H9 (cell line): ENCODE measurements around the gene PRSS22. TPM values are rescaled to one million over a fixed set of nuclear protein-coding genes. Genes with fewer than 3 reads are reported as not detected.

Experiments
- DNase-seq: peaks from one replicate; pipeline ENCODE4 v3.0.0-alpha.2; 2017
- H2AFZ ChIP-seq: one replicate; pipeline ENCODE4 v1.6.1; 2013; ENCODE audit warnings: mild to moderate bottlenecking, low read length, control low read depth, moderate library complexity
- H2AK5ac ChIP-seq: 2 replicates; pipeline ENCODE4 v1.6.1; 2013; ENCODE audit warnings: low read length, control low read depth, mixed read lengths; ENCODE audit not compliant: insufficient read length
- H2BK120ac ChIP-seq: one replicate; pipeline ENCODE4 v1.6.1; 2013; ENCODE audit warnings: low read depth, mild to moderate bottlenecking, low read length, control low read depth, inconsistent platforms; ENCODE audit not compliant: poor library complexity, severe bottlenecking
- H2BK12ac ChIP-seq: 2 replicates; pipeline ENCODE4 v1.6.1; 2013; ENCODE audit warnings: low read length, control low read depth, mixed read lengths, low read depth; ENCODE audit not compliant: insufficient read length
- H2BK15ac ChIP-seq: 2 replicates; pipeline ENCODE4 v1.6.1; 2013; ENCODE audit warnings: low read depth, low read length, control low read depth
- H2BK20ac ChIP-seq: one replicate; pipeline ENCODE4 v1.6.1; 2013; ENCODE audit warnings: low read depth, mild to moderate bottlenecking, low read length, control low read depth, inconsistent platforms; ENCODE audit not compliant: poor library complexity, severe bottlenecking
- H2BK5ac ChIP-seq: 2 replicates; pipeline ENCODE4 v1.6.1; 2013; ENCODE audit warnings: low read length, control low read depth, mixed read lengths; ENCODE audit not compliant: insufficient read length
- H3K14ac ChIP-seq: 2 replicates; pipeline ENCODE4 v1.6.1; 2013; ENCODE audit warnings: low read length, control low read depth; ENCODE audit not compliant: insufficient read depth
- H3K18ac ChIP-seq: 2 replicates; pipeline ENCODE4 v1.6.1; 2013; ENCODE audit warnings: low read depth, mild to moderate bottlenecking, mixed read lengths, low read length, control low read depth; ENCODE audit not compliant: insufficient read length
- H3K23ac ChIP-seq: 2 replicates; pipeline ENCODE4 v1.6.1; 2013; ENCODE audit warnings: low read length, control low read depth, mixed read lengths, low read depth; ENCODE audit not compliant: insufficient read length
- H3K23me2 ChIP-seq: 2 replicates; pipeline ENCODE4 v1.6.1; 2013; ENCODE audit warnings: low read depth, mild to moderate bottlenecking, mixed read lengths, low read length, control low read depth; ENCODE audit not compliant: insufficient read length, poor library complexity, severe bottlenecking
- H3K27ac ChIP-seq: 2 replicates; pipeline ENCODE4 v1.5.1; 2013; ENCODE audit warnings: low read length, control low read depth, mixed read lengths, low read depth; ENCODE audit not compliant: insufficient read length
- H3K27me3 ChIP-seq: 2 replicates; pipeline ENCODE4 v1.6.1; 2013; ENCODE audit warnings: low read length, control low read depth, inconsistent platforms; ENCODE audit not compliant: insufficient read depth
- H3K4ac ChIP-seq: 2 replicates; pipeline ENCODE4 v1.6.1; 2013; ENCODE audit warnings: low read depth, mild to moderate bottlenecking, control low read depth, inconsistent platforms, low read length, moderate library complexity
- H3K4me1 ChIP-seq: 2 replicates; pipeline ENCODE4 v1.6.1; 2013; ENCODE audit warnings: low read length, control low read depth, inconsistent platforms; ENCODE audit not compliant: insufficient read depth
- H3K4me2 ChIP-seq: 2 replicates; pipeline ENCODE4 v1.6.1; 2013; ENCODE audit warnings: low read length, control low read depth, mixed read lengths; ENCODE audit not compliant: insufficient read length, insufficient read depth
- H3K56ac ChIP-seq: 2 replicates; pipeline ENCODE4 v1.6.1; 2013; ENCODE audit warnings: low read depth, mild to moderate bottlenecking, mixed read lengths, low read length, control low read depth; ENCODE audit not compliant: insufficient read length
- H3K79me1 ChIP-seq: 2 replicates; pipeline ENCODE4 v1.6.1; 2013; ENCODE audit warnings: low read depth, mild to moderate bottlenecking, moderate library complexity, low read length, control low read depth, inconsistent platforms; ENCODE audit not compliant: insufficient read depth, poor library complexity, severe bottlenecking
- H3K79me2 ChIP-seq: 2 replicates; pipeline ENCODE4 v1.6.1; 2013; ENCODE audit warnings: low read length, control low read depth, inconsistent platforms; ENCODE audit not compliant: insufficient read depth
- H3K9ac ChIP-seq: 2 replicates; pipeline ENCODE4 v1.6.1; 2013; ENCODE audit warnings: low read length, control low read depth, mixed read lengths; ENCODE audit not compliant: insufficient read length; ENCODE audit errors: extremely low read depth
- H3K9me3 ChIP-seq: one replicate; pipeline ENCODE4 v1.6.1; 2013; ENCODE audit warnings: low read depth, low read length, inconsistent platforms; ENCODE audit not compliant: control insufficient read depth
- H3T11ph ChIP-seq: one replicate; pipeline ENCODE4 v1.6.1; 2013; ENCODE audit warnings: mild to moderate bottlenecking, low read length, control low read depth, inconsistent platforms
- H4K20me1 ChIP-seq: one replicate; pipeline ENCODE4 v1.6.1; 2013; ENCODE audit not compliant: control insufficient read depth, insufficient read length, insufficient read depth
- H4K5ac ChIP-seq: 2 replicates; pipeline ENCODE4 v1.6.1; 2013; ENCODE audit warnings: low read depth, mild to moderate bottlenecking, mixed read lengths, low read length, control low read depth; ENCODE audit not compliant: insufficient read length
- H4K8ac ChIP-seq: replicated peaks from 2 replicates; pipeline ENCODE4 v1.6.1; 2013; ENCODE audit warnings: low read length, control low read depth, mixed read lengths, low read depth; ENCODE audit not compliant: insufficient read length
- H4K91ac ChIP-seq: 2 replicates; pipeline ENCODE4 v1.6.1; 2013; ENCODE audit warnings: low read depth, mild to moderate bottlenecking, moderate library complexity, mixed read lengths, low read length, control low read depth; ENCODE audit not compliant: insufficient read length
- H3K27ac Mint-ChIP-seq, 3 experiments: 2 replicates in 2 of 3; 3 replicates in 1 of 3; pipeline ENCODE4 v1.8.0; 2020 to 2021; ENCODE audit warnings: mixed read lengths in 3 of 3, mild to moderate bottlenecking in 1 of 3, moderate library complexity in 1 of 3
- H3K27me3 Mint-ChIP-seq: 2 replicates; pipeline ENCODE4 v1.8.0; 2021; ENCODE audit warnings: low read depth, mild to moderate bottlenecking, moderate library complexity, mixed read lengths
- H3K36me3 Mint-ChIP-seq, 3 experiments: 2 replicates in 2 of 3; 3 replicates in 1 of 3; pipeline ENCODE4 v1.8.0; 2020 to 2021; ENCODE audit warnings: low read depth in 3 of 3, mixed read lengths in 3 of 3; ENCODE audit not compliant: insufficient read depth in 1 of 3
- H3K4me1 Mint-ChIP-seq, 2 experiments: 2 replicates each; pipeline ENCODE4 v1.8.0; 2020; ENCODE audit warnings: mixed read lengths in 2 of 2
- H3K4me3 Mint-ChIP-seq, 2 experiments: 2 replicates in 1 of 2; 3 replicates in 1 of 2; pipeline ENCODE4 v1.8.0; 2020 to 2021; ENCODE audit warnings: mild to moderate bottlenecking in 2 of 2, mixed read lengths in 2 of 2, moderate library complexity in 1 of 2
- H3K9me3 Mint-ChIP-seq, 2 experiments: 2 replicates in 1 of 2; 3 replicates in 1 of 2; pipeline ENCODE4 v1.8.0; 2020; ENCODE audit warnings: mild to moderate bottlenecking in 2 of 2, mixed read lengths in 2 of 2, moderate library complexity in 1 of 2
- CTCF ChIP-seq: fragments of 200-600 bp; sonication (generic); conservative IDR thresholded peaks from 3 replicates; pipeline ENCODE4 v1.8.0; 2021; ENCODE audit warnings: antibody characterized with exemption, mild to moderate bottlenecking
- WGBS: extraction: QIAGEN DNeasy Blood & Tissue Kit; methylation state at CpG from one replicate; pipeline ENCODE4 v1.1.7; 2013; ENCODE audit warnings: missing lambda C conversion rate, low lambda C conversion rate, mixed read lengths; ENCODE audit not compliant: insufficient read length; ENCODE audit errors: extremely low coverage; 5-methylcytosine and 5-hydroxymethylcytosine counted together
- total RNA-seq: library from RNA; stranded (reverse); gene quantifications from 2 replicates; pipeline ENCODE4 v1.2.1, GENCODE V29; 2021

Gene PRSS22
- total RNA-seq, 1 experiment from 2014 or later, result 1.9 TPM

- no peak overlapping the region for H3K56ac ChIP-seq
- no peak for TF ChIP-seq CTCF
- no peak overlapping the region for H3K9ac ChIP-seq
- no peak overlapping the region for H2BK15ac ChIP-seq
- H2AK5ac ChIP-seq, result no peak overlapping the region
- H3K4me1 ChIP-seq, result no peaks in the 10 kb centered on the region; the same call in 1 of the 2 replicates
- H2BK120ac ChIP-seq, result no peak overlapping the region
- no peak overlapping the region for H3K27ac ChIP-seq
- no CpG with 5 or more reads among the region's 56 CpGs for WGBS
- no peak overlapping the region for H4K91ac ChIP-seq
- Mint-ChIP-seq H3K27ac (no peak overlapping the region), H3K9me3 (peaks cover 14 to 15% of the 10 kb centered on the region in 2 experiments), H3K4me3 (no peak overlapping the region), H3K4me1 (peaks cover 3 to 4% of the 10 kb centered on the region in 2 experiments; a peak in 3 of 4 replicates), H3K36me3 (peaks cover 0 to 11% (median 10%) of the 10 kb centered on the region in 3 experiments; a peak in 6 of 7 replicates), H3K27me3 (peaks cover 20% of the 10 kb centered on the region)
- peaks cover 5% of the 10 kb centered on the region for H3K23me2 ChIP-seq
- no peak overlapping the region for H3T11ph ChIP-seq
- H3K23ac ChIP-seq, result no peak overlapping the region
- no peak overlapping the region for H3K14ac ChIP-seq
- H3K9me3 ChIP-seq, result no peaks in the 10 kb centered on the region
- DNase-seq, result no peak
- H4K20me1 ChIP-seq, result no peaks in the 10 kb centered on the region
- H3K4me2 ChIP-seq, result no peak overlapping the region
- no peaks in the 10 kb centered on the region for H3K27me3 ChIP-seq
- no peaks in the 10 kb centered on the region for H3K79me1 ChIP-seq
- no peak overlapping the region for H3K4ac ChIP-seq
- H4K8ac ChIP-seq, result no peak overlapping the region
- H2BK12ac ChIP-seq, result no peak overlapping the region
- no peak overlapping the region for H2BK20ac ChIP-seq
- H3K18ac ChIP-seq, result no peak overlapping the region
- H2AFZ ChIP-seq, result no peak overlapping the region
- H4K5ac ChIP-seq, result no peak overlapping the region
- H3K79me2 ChIP-seq, result no peaks in the 10 kb centered on the region
- no peak overlapping the region for H2BK5ac ChIP-seq
Measured at GRCh38 chr16:2852731-2853507, 5.1 kb downstream of the PRSS22 start.
